ENCODE data around the gene HMGN3. TPM values are rescaled to one million over a fixed set of nuclear protein-coding genes. Genes with fewer than 3 reads are reported as not detected.

HMGN3 gene
- total and polyA plus RNA-seq, 2 of the 13 experiments (the other 11 are each of a cell fraction or from before 2014, with no cell fraction given) = 67.9 to 145 TPM

- TF ChIP-seq ZNF318 (CRISPR knock-in tag; IDR thresholded peaks at IDR 0.05) (no peak), GATAD1 (CRISPR knock-in tag; IDR thresholded peaks at IDR 0.05) (peak; percentile 54; the same call in 1 of the 2 replicates), HNF4G (IDR thresholded peaks at IDR 0.05; ENCODE audit: borderline replicate concordance, low read depth, low read length) (no peak), HNF4G (CRISPR knock-in tag; IDR thresholded peaks at IDR 0.05; ENCODE audit: borderline replicate concordance, low read depth) (no peak), ZNF629 (CRISPR knock-in tag; conservative IDR thresholded peaks at IDR 0.05) (0 out of 2 replicates have a peak, but pooled peaks have one; percentile 3), ZNF616 (CRISPR knock-in tag; IDR thresholded peaks at IDR 0.05; ENCODE audit: low read depth) (peak; percentile 49; the same call in 1 of the 2 replicates), IKZF5 (CRISPR knock-in tag; IDR thresholded peaks at IDR 0.05) (peak; percentile 36; the same call in 1 of the 2 replicates), ZSCAN20 (CRISPR knock-in tag; IDR thresholded peaks at IDR 0.05; ENCODE audit: borderline replicate concordance) (0 out of 2 replicates have a peak, but pooled peaks have one; percentile 51), TCF7L2 (IDR thresholded peaks at IDR 0.05; ENCODE audit: low read depth, low read length) (no peak), CBFB (CRISPR knock-in tag; IDR thresholded peaks at IDR 0.05) (no peak), SAFB2 (CRISPR knock-in tag; IDR thresholded peaks at IDR 0.05; ENCODE audit: borderline replicate concordance, low read depth) (0 out of 2 replicates have a peak, but pooled peaks have one; percentile 50), PBX2 (CRISPR knock-in tag; IDR thresholded peaks at IDR 0.05) (peak; percentile 86), AHDC1 (CRISPR knock-in tag; IDR thresholded peaks at IDR 0.05; ENCODE audit: borderline replicate concordance) (no peak)
Measured at GRCh38 chr6:79233611-79234149, 802 bp downstream of the HMGN3 start (continued).

Measured in HepG2 (cell line).